Mesothelial cell of epicardium (in vitro differentiated cells): ENCODE results near the gene BORCS6. TPM values are rescaled to one million over a fixed set of nuclear protein-coding genes. Genes with fewer than 3 reads are reported as not detected.

ENCODE experiments used
- DNase-seq, 2 experiments: peaks; one replicate each; pipeline ENCODE4 v3.0.0; 2021; ENCODE audit warnings: low spot score in 2 of 2; ENCODE audit not compliant: unreplicated experiment in 2 of 2
- H3K27ac Mint-ChIP-seq: 2 replicates; pipeline ENCODE4 v1.8.0; 2021; ENCODE audit warnings: mixed read lengths
- H3K27me3 Mint-ChIP-seq: 2 replicates; pipeline ENCODE4 v1.8.0; 2021; ENCODE audit warnings: low read depth, mixed read lengths
- H3K36me3 Mint-ChIP-seq: 2 replicates; pipeline ENCODE4 v1.8.0; 2021; ENCODE audit warnings: mixed read lengths
- H3K4me1 Mint-ChIP-seq: 2 replicates; pipeline ENCODE4 v1.8.0; 2021; ENCODE audit warnings: mixed read lengths
- H3K4me3 Mint-ChIP-seq: 2 replicates; pipeline ENCODE4 v1.8.0; 2021; ENCODE audit warnings: mild to moderate bottlenecking, moderate library complexity, mixed read lengths
- H3K9me3 Mint-ChIP-seq: 2 replicates; pipeline ENCODE4 v1.8.0; 2021; ENCODE audit warnings: mixed read lengths
- CTCF ChIP-seq: fragments of 200-600 bp; sonication (generic); IDR thresholded peaks from one replicate; pipeline ENCODE4 v1.5.0; 2021; ENCODE audit warnings: antibody characterized with exemption; ENCODE audit not compliant: unreplicated experiment
- total RNA-seq: library from RNA; stranded (reverse); gene quantifications from 3 replicates; pipeline ENCODE4 v1.2.1, GENCODE V29; 2021

BORCS6 gene
- total RNA-seq, 1 donor from 2014 or later: 3.0 TPM

- Mint-ChIP-seq H3K27ac (no peak overlapping the region), H3K9me3 (no peaks in the 10 kb centered on the region), H3K27me3 (no peaks in the 10 kb centered on the region), H3K4me3 (no peak overlapping the region), H3K36me3 (no peaks in the 10 kb centered on the region), H3K4me1 (peaks cover 18% of the 10 kb centered on the region)
- no peak for TF ChIP-seq CTCF
- no peak for DNase-seq
Observed at GRCh38 chr17:8167526-8167925, 22.5 kb downstream of the BORCS6 start.

- Mint-ChIP-seq H3K4me3 (no peak overlapping the region), H3K4me1 (peaks cover 21% of the 10 kb centered on the region), H3K27me3 (no peaks in the 10 kb centered on the region), H3K36me3 (no peaks in the 10 kb centered on the region), H3K9me3 (no peaks in the 10 kb centered on the region), H3K27ac (no peak overlapping the region)
- no peak for TF ChIP-seq CTCF
- DNase-seq: no peak
Observed at GRCh38 chr17:8166731-8167130, 23.2 kb downstream of the BORCS6 start.

- no peak for DNase-seq
- TF ChIP-seq CTCF: no peak
- Mint-ChIP-seq H3K4me3 (peak overlapping the region; percentile 88), H3K36me3 (no peaks in the 10 kb centered on the region), H3K27me3 (no peaks in the 10 kb centered on the region), H3K27ac (peak overlapping the region; percentile 88), H3K4me1 (peaks cover 35% of the 10 kb centered on the region), H3K9me3 (no peaks in the 10 kb centered on the region)
Observed at GRCh38 chr17:8164815-8165131, 25.2 kb downstream of the BORCS6 start.

GRCh38 chr17:8163978-8164814 lies 25.8 kb downstream of the BORCS6 start:
- Mint-ChIP-seq H3K27ac (peak overlapping the region; percentile 88), H3K36me3 (no peaks in the 10 kb centered on the region), H3K4me1 (peaks cover 35% of the 10 kb centered on the region), H3K9me3 (no peaks in the 10 kb centered on the region), H3K27me3 (no peaks in the 10 kb centered on the region), H3K4me3 (peak overlapping the region; percentile 88)
- no peak for TF ChIP-seq CTCF
- no peak for DNase-seq

GRCh38 chr17:8162997-8163977 lies 26.7 kb downstream of the BORCS6 start:
- Mint-ChIP-seq H3K9me3 (no peaks in the 10 kb centered on the region), H3K4me3 (peak overlapping the region; percentile 88), H3K27me3 (no peaks in the 10 kb centered on the region), H3K27ac (peak overlapping the region; percentile 97), H3K36me3 (no peaks in the 10 kb centered on the region), H3K4me1 (peaks cover 37% of the 10 kb centered on the region)
- no peak for DNase-seq
- no peak for TF ChIP-seq CTCF
